CD8-positive, alpha-beta memory T cell (primary cell): ENCODE results near the gene LYL1. TPM values are rescaled to one million over a fixed set of nuclear protein-coding genes. Genes with fewer than 3 reads are reported as not detected.

ENCODE experiments used
- CTCF ChIA-PET: fragments of 350-600 bp; sonication (Branson Sonifier 250); formaldehyde crosslinking; loops from one replicate; lab custom pipeline; 2021; ENCODE audit warnings: antibody characterized with exemption; lab: Charles Lee
- POLR2A ChIA-PET: fragments of 350-600 bp; sonication (Branson Sonifier 250); formaldehyde crosslinking; loops from one replicate; lab custom pipeline; 2021; ENCODE audit warnings: antibody characterized with exemption; lab: Charles Lee
- DNase-seq, 5 donors: peaks; one replicate each; pipeline versions ENCODE4 v3.0.0 to v3.0.0-alpha.2; 2020 to 2022; ENCODE audit warnings: mixed read lengths in 1 of 5
- H3K27ac ChIP-seq: one replicate; pipeline ENCODE4 v1.7.0; 2013; ENCODE audit warnings: low read depth, mild to moderate bottlenecking, low read length, moderate library complexity
- H3K27me3 ChIP-seq: 2 replicates; pipeline ENCODE4 v1.7.0; 2013; ENCODE audit warnings: low read length, mild to moderate bottlenecking; ENCODE audit not compliant: insufficient read depth, poor library complexity, severe bottlenecking
- H3K36me3 ChIP-seq: 2 replicates; pipeline ENCODE4 v1.7.0; 2013; ENCODE audit warnings: mild to moderate bottlenecking, low read length, moderate library complexity; ENCODE audit not compliant: insufficient read depth
- H3K4me1 ChIP-seq: 2 replicates; pipeline ENCODE4 v1.7.0; 2013; ENCODE audit warnings: mild to moderate bottlenecking, low read length, moderate library complexity; ENCODE audit not compliant: insufficient read depth
- H3K4me3 ChIP-seq: 2 replicates; pipeline ENCODE4 v1.7.0; 2013; ENCODE audit warnings: mild to moderate bottlenecking, low read length
- H3K9me3 ChIP-seq: 2 replicates; pipeline ENCODE4 v1.7.0; 2013; ENCODE audit warnings: mild to moderate bottlenecking, low read length
- H3K27ac Mint-ChIP-seq, 8 donors: one replicate each; pipeline ENCODE4 v1.8.0; 2020 to 2021; ENCODE audit warnings: mixed read lengths in 8 of 8, mild to moderate bottlenecking in 6 of 8, inconsistent platforms in 3 of 8, moderate library complexity in 3 of 8
- H3K27me3 Mint-ChIP-seq, 2 donors: one replicate each; pipeline ENCODE4 v1.8.0; 2020 to 2021; ENCODE audit warnings: mixed read lengths in 2 of 2, mild to moderate bottlenecking in 1 of 2, moderate library complexity in 1 of 2
- H3K36me3 Mint-ChIP-seq, 3 donors: one replicate each; pipeline ENCODE4 v1.8.0; 2020 to 2021; ENCODE audit warnings: mixed read lengths in 3 of 3, inconsistent platforms in 1 of 3, mild to moderate bottlenecking in 1 of 3
- H3K4me1 Mint-ChIP-seq, 3 donors: one replicate each; pipeline ENCODE4 v1.8.0; 2020 to 2021; ENCODE audit warnings: mixed read lengths in 3 of 3, inconsistent platforms in 1 of 3, mild to moderate bottlenecking in 1 of 3
- H3K4me3 Mint-ChIP-seq, 7 donors: one replicate each; pipeline ENCODE4 v1.8.0; 2020 to 2021; ENCODE audit warnings: mixed read lengths in 7 of 7, mild to moderate bottlenecking in 6 of 7, moderate library complexity in 4 of 7, inconsistent platforms in 2 of 7
- H3K9me3 Mint-ChIP-seq, 5 donors: one replicate each; pipeline ENCODE4 v1.8.0; 2020 to 2022; ENCODE audit warnings: mixed read lengths in 5 of 5, mild to moderate bottlenecking in 3 of 5, moderate library complexity in 2 of 5, inconsistent platforms in 1 of 5
- polyA plus RNA-seq: library from polyadenylated mRNA; unstranded; fragments of 300-500 nt; fragmentation: Illumina TruSeq; gene quantifications from one replicate; pipeline ENCODE4 v1.2.3, GENCODE V29; 2021
- total RNA-seq, 2 experiments: library from RNA; stranded (reverse); gene quantifications; one replicate each; pipeline ENCODE4 v1.2.3, GENCODE V29; 2021

Gene LYL1
- total and polyA plus RNA-seq, 3 experiments from 2014 or later: 2.3 to 4.1 (median 2.5) TPM

DNA sequence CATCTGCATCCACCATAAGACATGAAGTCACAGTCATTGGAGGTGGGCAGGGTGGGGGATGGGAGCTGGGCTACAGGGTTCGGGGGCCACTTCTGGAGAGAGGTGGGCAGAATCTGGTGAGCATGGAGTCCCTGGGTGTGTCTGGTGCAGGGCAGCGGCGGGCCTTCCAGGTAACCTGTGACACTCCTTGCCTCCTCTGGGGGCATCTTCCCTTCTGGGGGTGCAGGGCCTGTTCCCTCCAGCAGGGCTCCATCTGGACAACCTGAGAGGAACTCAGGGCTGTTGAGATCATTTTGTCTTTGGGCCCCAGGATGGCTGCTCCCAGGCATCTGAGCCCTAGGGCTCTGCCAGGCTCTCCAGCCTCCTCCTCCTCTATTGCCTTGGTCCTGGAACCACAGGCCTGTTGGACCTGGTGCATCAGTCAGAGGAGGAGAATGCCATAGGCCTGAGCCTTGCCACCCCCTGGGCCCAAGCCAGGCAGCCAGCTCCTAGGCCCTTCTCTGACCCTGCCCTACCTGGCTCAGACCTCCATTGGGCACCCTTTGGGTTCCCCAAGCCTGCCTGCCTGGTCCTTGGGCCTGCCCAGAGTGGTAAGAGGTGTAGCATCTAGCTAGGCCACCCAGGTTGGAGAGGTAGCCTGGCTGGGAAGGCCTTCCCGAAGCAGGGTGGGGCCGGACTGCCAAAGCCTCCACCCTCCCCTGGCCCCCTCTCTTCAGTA, 13.4 kb downstream of the LYL1 start:
- Mint-ChIP-seq H3K27ac (no peak overlapping the region), H3K4me1 (peaks cover 0 to 3% (median 0%) of the 10 kb centered on the region in 3 donors), H3K9me3 (no peaks in the 10 kb centered on the region), H3K36me3 (no peaks in the 10 kb centered on the region), H3K27me3 (peaks cover 0 to 4% of the 10 kb centered on the region in 2 donors), H3K4me3 (no peak overlapping the region)
- Histone ChIP-seq H3K36me3 (no peaks in the 10 kb centered on the region), H3K4me1 (no peaks in the 10 kb centered on the region), H3K27ac (no peak overlapping the region), H3K9me3 (no peaks in the 10 kb centered on the region), H3K4me3 (no peak overlapping the region), H3K27me3 (no peaks in the 10 kb centered on the region)
- ChIA-PET CTCF (interaction anchor here (1.6 to 2.0 kb wide), 2 partner anchors 28 to 124 kb away, joined by 5 to 7 read pairs; no protein-coding TSS in a partner anchor), POLR2A (no interaction called here)
- no peak for DNase-seq

DNA sequence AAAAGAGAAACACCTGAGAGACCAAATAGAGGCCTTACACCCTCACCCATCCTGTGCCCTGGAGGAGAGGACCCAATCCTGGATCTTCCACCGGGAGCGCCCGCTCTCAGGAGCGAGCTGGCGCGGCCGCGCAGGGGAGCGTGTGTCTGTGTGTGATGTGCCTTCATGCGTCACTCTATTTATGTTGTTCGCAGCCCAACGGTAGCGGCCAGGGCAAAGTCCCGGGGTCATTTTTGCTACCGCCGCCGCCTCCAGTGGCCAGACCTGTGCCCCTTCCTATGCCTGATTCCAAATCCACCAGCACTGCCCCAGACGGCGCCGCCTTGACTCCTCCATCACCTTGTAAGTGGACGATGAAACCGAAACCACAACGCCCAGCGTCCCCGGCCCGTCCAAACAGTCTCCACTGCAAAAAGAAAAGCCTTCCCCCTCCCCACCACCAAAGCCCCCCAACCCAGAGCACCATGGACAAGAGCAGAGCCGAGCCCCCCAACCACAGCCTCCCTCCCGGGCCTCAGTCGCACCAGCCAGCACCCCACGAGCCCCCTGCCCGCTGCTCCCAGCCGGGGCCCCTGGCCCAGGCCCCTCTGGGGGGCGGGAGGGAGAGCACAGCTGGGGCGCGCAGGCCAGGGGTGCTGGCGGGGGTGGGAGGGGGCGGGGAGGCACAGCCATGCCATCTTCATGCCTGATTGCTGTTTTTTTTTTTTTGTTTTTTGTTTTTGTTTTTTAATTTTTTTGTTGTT, 14.7 kb downstream of the LYL1 start:
- Mint-ChIP-seq H3K27me3 (no peaks in the 10 kb centered on the region), H3K9me3 (no peaks in the 10 kb centered on the region), H3K27ac (no peak overlapping the region), H3K36me3 (no peaks in the 10 kb centered on the region), H3K4me1 (no peaks in the 10 kb centered on the region), H3K4me3 (no peak overlapping the region)
- DNase-seq: no peak
- CTCF ChIA-PET: no interaction called here
- H3K4me3 ChIP-seq: no peak overlapping the region
- H3K36me3 ChIP-seq: no peaks in the 10 kb centered on the region
- H3K4me1 ChIP-seq: no peaks in the 10 kb centered on the region
- H3K27me3 ChIP-seq: no peaks in the 10 kb centered on the region
- H3K27ac ChIP-seq: no peak overlapping the region
- POLR2A ChIA-PET: no interaction called here
- H3K9me3 ChIP-seq: no peaks in the 10 kb centered on the region

DNA sequence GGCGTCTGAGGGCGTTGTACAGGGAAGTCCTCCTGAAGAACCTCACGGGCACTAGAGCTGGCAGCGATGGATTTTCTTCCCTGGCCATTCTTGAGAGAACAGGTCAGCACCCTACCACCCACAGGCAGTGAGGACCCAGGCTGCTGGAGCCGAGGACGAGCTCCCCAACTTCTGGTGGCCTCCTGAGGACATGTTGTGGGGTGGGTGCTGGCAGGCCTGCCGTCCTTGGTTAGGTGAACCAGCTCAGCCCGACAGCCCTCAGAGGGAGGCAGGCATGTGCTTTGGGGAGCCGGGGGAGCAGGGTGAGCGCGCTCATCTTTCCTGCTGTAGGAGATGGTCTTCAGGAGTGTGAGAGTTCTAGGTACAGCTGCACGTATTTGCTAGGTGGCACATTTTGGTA, 15.4 kb downstream of the LYL1 start:
- DNase-seq: no peak
- Mint-ChIP-seq H3K4me1 (no peaks in the 10 kb centered on the region), H3K9me3 (no peaks in the 10 kb centered on the region), H3K36me3 (no peaks in the 10 kb centered on the region), H3K27me3 (no peaks in the 10 kb centered on the region), H3K4me3 (no peak overlapping the region), H3K27ac (no peak overlapping the region)
- CTCF ChIA-PET: interaction anchor here (1.4 to 1.5 kb wide), 2 partner anchors 26 to 110 kb away, joined by 5 read pairs; no protein-coding TSS in a partner anchor
- Histone ChIP-seq H3K36me3 (no peaks in the 10 kb centered on the region), H3K27me3 (no peaks in the 10 kb centered on the region), H3K4me1 (no peaks in the 10 kb centered on the region), H3K9me3 (no peaks in the 10 kb centered on the region), H3K4me3 (no peak overlapping the region), H3K27ac (no peak overlapping the region)
- POLR2A ChIA-PET: no interaction called here

DNA sequence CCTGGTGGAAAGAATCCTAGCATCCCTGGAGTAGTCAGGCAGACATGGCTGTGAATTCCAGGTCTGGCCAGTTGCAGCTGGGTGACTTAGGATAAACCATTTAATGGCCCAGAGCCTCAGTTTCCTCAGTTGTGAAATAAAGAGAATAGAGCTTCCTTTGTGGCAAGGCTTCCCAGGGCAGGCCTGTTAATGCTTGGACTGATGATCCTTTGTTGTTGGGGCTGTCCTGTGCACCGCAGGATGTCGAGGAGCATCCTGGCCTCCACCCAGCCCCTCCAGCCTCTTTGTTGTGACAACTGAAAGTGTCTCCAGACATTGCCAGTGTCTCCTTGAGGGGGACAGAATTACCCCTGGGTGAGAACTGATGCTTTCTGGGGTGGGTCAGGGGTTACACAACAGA, 16.3 kb downstream of the LYL1 start:
- POLR2A ChIA-PET: interaction anchor here (0.6 kb wide), 1 partner anchor 80 kb away, joined by 4 read pairs; no protein-coding TSS in a partner anchor

DNA sequence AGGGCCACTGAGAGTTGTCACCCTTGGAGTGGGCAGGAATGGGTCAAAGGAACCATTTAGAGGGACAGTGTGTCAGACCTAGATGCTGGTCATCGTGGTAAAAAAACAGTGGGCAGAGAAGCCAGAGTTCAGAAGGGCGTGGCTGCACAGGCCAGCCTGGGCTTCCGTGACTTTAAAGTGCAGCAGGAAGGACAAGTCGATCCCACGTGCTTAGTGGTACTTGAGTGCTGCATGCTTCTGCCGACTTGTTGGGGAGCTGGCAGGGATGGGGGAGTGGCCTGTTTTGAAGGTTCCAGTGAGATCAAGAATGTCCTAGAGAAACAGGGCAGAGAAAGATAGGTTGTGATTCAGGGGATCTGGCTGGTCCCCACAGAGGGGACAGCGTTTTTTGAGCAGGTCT, 17.0 kb downstream of the LYL1 start:
- no peaks in the 10 kb centered on the region for H3K4me1 ChIP-seq
- Mint-ChIP-seq H3K36me3 (no peaks in the 10 kb centered on the region), H3K27me3 (no peaks in the 10 kb centered on the region), H3K4me1 (no peaks in the 10 kb centered on the region), H3K4me3 (no peak overlapping the region), H3K27ac (peak overlapping the region in 1 of 8 donors; percentile 65), H3K9me3 (no peaks in the 10 kb centered on the region)
- H3K9me3 ChIP-seq: no peaks in the 10 kb centered on the region
- no peak for DNase-seq
- no peak overlapping the region for H3K27ac ChIP-seq
- ChIA-PET POLR2A (interaction anchor here (0.6 kb wide), 1 partner anchor 81 kb away, joined by 4 read pairs; no protein-coding TSS in a partner anchor), CTCF (interaction anchor here (0.7 to 1.5 kb wide), 4 partner anchors 8 to 120 kb away, joined by 4 to 8 read pairs (median 5); no protein-coding TSS in a partner anchor)
- H3K27me3 ChIP-seq: no peaks in the 10 kb centered on the region
- H3K36me3 ChIP-seq: no peaks in the 10 kb centered on the region
- H3K4me3 ChIP-seq: no peak overlapping the region

More for the DNA sequence above, 16.3 kb downstream of the LYL1 start:
- Mint-ChIP-seq H3K27me3 (no peaks in the 10 kb centered on the region), H3K27ac (no peak overlapping the region), H3K9me3 (no peaks in the 10 kb centered on the region), H3K36me3 (no peaks in the 10 kb centered on the region), H3K4me1 (no peaks in the 10 kb centered on the region), H3K4me3 (no peak overlapping the region)
- CTCF ChIA-PET: interaction anchor here (0.7 to 1.5 kb wide), 3 partner anchors 25 to 121 kb away, joined by 4 to 5 read pairs (median 5); no protein-coding TSS in a partner anchor
- Histone ChIP-seq H3K27me3 (no peaks in the 10 kb centered on the region), H3K36me3 (no peaks in the 10 kb centered on the region), H3K4me1 (no peaks in the 10 kb centered on the region), H3K4me3 (no peak overlapping the region), H3K9me3 (no peaks in the 10 kb centered on the region), H3K27ac (no peak overlapping the region)
- no peak for DNase-seq

DNA sequence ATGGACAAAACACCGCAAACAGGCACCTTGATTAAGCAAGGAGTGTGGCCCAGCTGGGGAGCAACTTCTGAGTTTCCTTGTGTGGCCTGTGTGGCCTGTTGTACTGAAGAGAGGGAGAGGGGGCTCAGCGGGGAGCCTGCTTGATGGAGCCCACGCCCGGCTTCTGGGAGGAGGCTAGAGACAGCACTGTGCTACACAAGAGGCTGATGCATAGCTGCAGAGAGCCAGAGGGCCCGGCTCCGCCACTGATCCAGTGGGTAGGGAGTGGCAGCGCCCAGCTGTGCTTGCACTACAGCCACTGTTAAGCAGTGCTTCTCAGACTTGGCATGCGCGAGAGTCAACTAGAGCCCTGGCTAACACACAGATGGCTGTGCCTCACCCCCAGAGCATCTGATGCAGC, 19.0 kb downstream of the LYL1 start:
- DNase-seq: no peak
- H3K4me1 Mint-ChIP-seq: peaks cover 0 to 4% (median 0%) of the 10 kb centered on the region in 3 donors
- no peak overlapping the region for H3K27ac Mint-ChIP-seq
- Histone ChIP-seq H3K27ac (no peak overlapping the region), H3K27me3 (no peaks in the 10 kb centered on the region), H3K4me3 (no peak overlapping the region), H3K4me1 (no peaks in the 10 kb centered on the region), H3K36me3 (no peaks in the 10 kb centered on the region), H3K9me3 (no peaks in the 10 kb centered on the region)
- no peaks in the 10 kb centered on the region for H3K36me3 Mint-ChIP-seq
- no peaks in the 10 kb centered on the region for H3K27me3 Mint-ChIP-seq
- ChIA-PET CTCF (interaction anchor here (1.6 to 1.9 kb wide), 2 partner anchors 11 to 106 kb away, joined by 5 to 6 read pairs; no protein-coding TSS in a partner anchor), POLR2A (no interaction called here)
- H3K9me3 Mint-ChIP-seq: no peaks in the 10 kb centered on the region
- H3K4me3 Mint-ChIP-seq: no peak overlapping the region

DNA sequence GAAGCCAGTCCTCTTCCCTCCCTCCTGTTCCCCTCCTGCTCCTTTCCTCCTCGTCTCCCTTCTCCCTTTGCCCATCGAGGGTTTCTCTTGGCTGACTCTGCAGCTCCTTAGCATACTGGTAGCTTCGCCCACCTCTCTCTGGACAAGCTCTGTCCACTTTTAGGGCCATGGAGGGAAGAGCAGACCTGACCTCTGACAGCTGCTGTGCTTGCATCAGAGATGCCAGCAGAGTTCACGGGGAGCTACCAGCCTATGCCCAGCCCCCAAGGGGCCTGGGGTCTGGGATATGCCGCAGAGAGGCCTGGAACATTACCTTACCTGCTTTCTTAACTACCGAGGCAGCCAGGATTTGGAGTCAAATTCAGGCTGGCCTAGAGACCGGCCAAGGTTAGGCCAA, 19.7 kb downstream of the LYL1 start:
- Mint-ChIP-seq H3K27me3 (no peaks in the 10 kb centered on the region), H3K4me3 (no peak overlapping the region), H3K9me3 (no peaks in the 10 kb centered on the region), H3K36me3 (no peaks in the 10 kb centered on the region), H3K27ac (no peak overlapping the region), H3K4me1 (peaks cover 0 to 4% (median 0%) of the 10 kb centered on the region in 3 donors)
- Histone ChIP-seq H3K27me3 (no peaks in the 10 kb centered on the region), H3K4me1 (no peaks in the 10 kb centered on the region), H3K4me3 (no peak overlapping the region), H3K9me3 (no peaks in the 10 kb centered on the region), H3K27ac (no peak overlapping the region), H3K36me3 (no peaks in the 10 kb centered on the region)
- no peak for DNase-seq
- CTCF ChIA-PET: interaction anchor here (1.2 to 2.1 kb wide), 3 partner anchors 12 to 118 kb away, joined by 3 to 8 read pairs (median 5); no protein-coding TSS in a partner anchor
- POLR2A ChIA-PET: no interaction called here
